Measurements from ENCODE around the gene ATG7. TPM values are rescaled to one million over a fixed set of nuclear protein-coding genes. Genes with fewer than 3 reads are reported as not detected.

Gene ATG7
- total RNA-seq, 2 experiments from 2014 or later, result 26.9 to 35.1 TPM

GRCh38 chr3:11258958-11259357, 13.2 kb upstream of the ATG7 start:
- H3K4me3 Mint-ChIP-seq, result no peak overlapping the region
- ChIA-PET CTCF (interaction anchor here (1.1 kb wide), 2 partner anchors 76 to 917 kb away, joined by 3 read pairs; no protein-coding TSS in a partner anchor), POLR2A (no interaction called here)
- H3K9me3 Mint-ChIP-seq, result peaks cover 5% of the 10 kb centered on the region
- no peaks in the 10 kb centered on the region for H3K4me1 Mint-ChIP-seq
- peaks cover 1% of the 10 kb centered on the region for H3K27me3 Mint-ChIP-seq
- H3K27ac Mint-ChIP-seq, result no peak overlapping the region
- H3K36me3 Mint-ChIP-seq (ENCODE audit: low read depth), result peaks cover 4% of the 10 kb centered on the region
- DNase-seq, result no peak

GRCh38 chr3:11260460-11260859, 11.7 kb upstream of the ATG7 start:
- H3K27ac Mint-ChIP-seq, result no peak overlapping the region
- CTCF ChIA-PET, result interaction anchor here (1.6 kb wide), 1 partner anchor 12 kb away, joined by 5 read pairs; the partner anchor contains the start of gene ATG7
- no peak overlapping the region for H3K4me3 Mint-ChIP-seq

GRCh38 chr3:11269007-11269406, 3.2 kb upstream of the ATG7 start:
- POLR2A ChIA-PET, result no interaction called here
- Mint-ChIP-seq H3K9me3 (no peaks in the 10 kb centered on the region), H3K27me3 (peaks cover 10% of the 10 kb centered on the region), H3K36me3 (ENCODE audit: low read depth) (peaks cover 7% of the 10 kb centered on the region), H3K4me3 (no peak overlapping the region), H3K4me1 (peaks cover 23% of the 10 kb centered on the region), H3K27ac (no peak overlapping the region)
- CTCF ChIA-PET, result no interaction called here
- no peak for DNase-seq

More at GRCh38 chr3:11260460-11260859, 11.7 kb upstream of the ATG7 start:
- Mint-ChIP-seq H3K4me1 (no peaks in the 10 kb centered on the region), H3K36me3 (ENCODE audit: low read depth) (peaks cover 4% of the 10 kb centered on the region), H3K27me3 (peaks cover 5% of the 10 kb centered on the region), H3K9me3 (peaks cover 3% of the 10 kb centered on the region)
- POLR2A ChIA-PET, result interaction anchor here (1.1 kb wide), 1 partner anchor 12 kb away, joined by 3 read pairs; the partner anchor contains the start of gene ATG7
- no peak for DNase-seq

GRCh38 chr3:11272906-11273574, 843 bp downstream of the ATG7 start:
- ChIA-PET CTCF (interaction anchor here (1.2 to 2.1 kb wide), 5 partner anchors 15 to 371 kb away, joined by 3 to 11 read pairs (median 6); partner anchors contain the start of gene VGLL4), POLR2A (interaction anchor here (0.7 to 3.7 kb wide), 19 partner anchors 10 to 574 kb away, joined by 3 to 74 read pairs (median 4); partner anchors contain the start of gene TAMM41)
- Mint-ChIP-seq H3K36me3 (ENCODE audit: low read depth) (peaks cover 40% of the 10 kb centered on the region), H3K9me3 (peaks cover 11% of the 10 kb centered on the region), H3K27ac (peak overlapping the region; percentile 87), H3K27me3 (no peaks in the 10 kb centered on the region), H3K4me3 (peak overlapping the region; percentile 87), H3K4me1 (peaks cover 57% of the 10 kb centered on the region)
- DNase-seq, result no peak

- H3K4me3 Mint-ChIP-seq, result peak overlapping the region; percentile 87
- POLR2A ChIA-PET, result interaction anchor here (2.3 to 3.7 kb wide), 3 partner anchors 9 to 27 kb away, joined by 19 to 74 read pairs (median 24); no protein-coding TSS in a partner anchor
- CTCF ChIA-PET, result no interaction called here
- peaks cover 64% of the 10 kb centered on the region for H3K4me1 Mint-ChIP-seq
- H3K27me3 Mint-ChIP-seq, result no peaks in the 10 kb centered on the region
- no peak for DNase-seq
- no peak overlapping the region for H3K27ac Mint-ChIP-seq
- H3K9me3 Mint-ChIP-seq, result peaks cover 11% of the 10 kb centered on the region
- H3K36me3 Mint-ChIP-seq (ENCODE audit: low read depth), result peaks cover 45% of the 10 kb centered on the region
Observed at GRCh38 chr3:11273891-11274291, 1.7 kb downstream of the ATG7 start.

GRCh38 chr3:11274566-11275142, 2.5 kb downstream of the ATG7 start:
- H3K27me3 Mint-ChIP-seq, result no peaks in the 10 kb centered on the region
- peak overlapping the region; percentile 8 for H3K4me3 Mint-ChIP-seq
- peaks cover 45% of the 10 kb centered on the region for H3K36me3 Mint-ChIP-seq (ENCODE audit: low read depth)
- H3K9me3 Mint-ChIP-seq, result peaks cover 11% of the 10 kb centered on the region
- DNase-seq, result no peak
- no peak overlapping the region for H3K27ac Mint-ChIP-seq
- ChIA-PET CTCF (no interaction called here), POLR2A (interaction anchor here (3.7 kb wide), 1 partner anchor 14 kb away, joined by 74 read pairs; no protein-coding TSS in a partner anchor)
- peaks cover 65% of the 10 kb centered on the region for H3K4me1 Mint-ChIP-seq

- H3K27me3 Mint-ChIP-seq, result no peaks in the 10 kb centered on the region
- POLR2A ChIA-PET, result interaction anchor here (1.9 kb wide), 1 partner anchor 15 kb away, joined by 5 read pairs; no protein-coding TSS in a partner anchor
- H3K36me3 Mint-ChIP-seq (ENCODE audit: low read depth), result peaks cover 47% of the 10 kb centered on the region
- peak overlapping the region; percentile 22 for H3K27ac Mint-ChIP-seq
- H3K9me3 Mint-ChIP-seq, result peaks cover 11% of the 10 kb centered on the region
- CTCF ChIA-PET, result no interaction called here
- peaks cover 61% of the 10 kb centered on the region for H3K4me1 Mint-ChIP-seq
- no peak overlapping the region for H3K4me3 Mint-ChIP-seq
- no peak for DNase-seq
Observed at GRCh38 chr3:11275926-11276325, 3.7 kb downstream of the ATG7 start.

GRCh38 chr3:11276901-11277300, 4.7 kb downstream of the ATG7 start:
- no peak overlapping the region for H3K4me3 Mint-ChIP-seq
- no peaks in the 10 kb centered on the region for H3K27me3 Mint-ChIP-seq
- peaks cover 50% of the 10 kb centered on the region for H3K36me3 Mint-ChIP-seq (ENCODE audit: low read depth)
- H3K9me3 Mint-ChIP-seq, result peaks cover 11% of the 10 kb centered on the region
- H3K4me1 Mint-ChIP-seq, result peaks cover 60% of the 10 kb centered on the region
- POLR2A ChIA-PET, result interaction anchor here (1.9 kb wide), 1 partner anchor 14 kb away, joined by 5 read pairs; no protein-coding TSS in a partner anchor
- no peak overlapping the region for H3K27ac Mint-ChIP-seq
- DNase-seq, result no peak
- CTCF ChIA-PET, result no interaction called here

- POLR2A ChIA-PET, result interaction anchor here (2.0 to 3.3 kb wide), 2 partner anchors 9 to 10 kb away, joined by 7 to 24 read pairs; partner anchors contain the start of gene ATG7
Observed at GRCh38 chr3:11282250-11283138, 10.3 kb downstream of the ATG7 start.

GRCh38 chr3:11283139-11283475, 10.9 kb downstream of the ATG7 start:
- Mint-ChIP-seq H3K4me1 (peaks cover 33% of the 10 kb centered on the region), H3K27ac (no peak overlapping the region), H3K36me3 (ENCODE audit: low read depth) (peaks cover 37% of the 10 kb centered on the region), H3K9me3 (no peaks in the 10 kb centered on the region), H3K27me3 (no peaks in the 10 kb centered on the region), H3K4me3 (no peak overlapping the region)
- no peak for DNase-seq
- CTCF ChIA-PET, result interaction anchor here (1.8 kb wide), 1 partner anchor 9 kb away, joined by 3 read pairs; no protein-coding TSS in a partner anchor
- POLR2A ChIA-PET, result interaction anchor here (2.0 to 3.3 kb wide), 2 partner anchors 8 to 10 kb away, joined by 7 to 24 read pairs; partner anchors contain the start of gene ATG7

More at GRCh38 chr3:11282250-11283138, 10.3 kb downstream of the ATG7 start:
- no peak overlapping the region for H3K4me3 Mint-ChIP-seq
- H3K4me1 Mint-ChIP-seq, result peaks cover 30% of the 10 kb centered on the region
- H3K36me3 Mint-ChIP-seq (ENCODE audit: low read depth), result peaks cover 37% of the 10 kb centered on the region
- CTCF ChIA-PET, result interaction anchor here (1.8 kb wide), 1 partner anchor 9 kb away, joined by 3 read pairs; no protein-coding TSS in a partner anchor
- no peaks in the 10 kb centered on the region for H3K27me3 Mint-ChIP-seq
- no peaks in the 10 kb centered on the region for H3K9me3 Mint-ChIP-seq
- H3K27ac Mint-ChIP-seq, result peak overlapping the region; percentile 12
- no peak for DNase-seq

- ChIA-PET CTCF (no interaction called here), POLR2A (interaction anchor here (3.3 kb wide), 1 partner anchor 11 kb away, joined by 24 read pairs; the partner anchor contains the start of gene ATG7)
- no peak overlapping the region for H3K4me3 Mint-ChIP-seq
- H3K27me3 Mint-ChIP-seq, result no peaks in the 10 kb centered on the region
- no peak for DNase-seq
- peaks cover 32% of the 10 kb centered on the region for H3K36me3 Mint-ChIP-seq (ENCODE audit: low read depth)
- no peak overlapping the region for H3K27ac Mint-ChIP-seq
- H3K9me3 Mint-ChIP-seq, result no peaks in the 10 kb centered on the region
- H3K4me1 Mint-ChIP-seq, result peaks cover 34% of the 10 kb centered on the region
Observed at GRCh38 chr3:11284011-11284410, 11.8 kb downstream of the ATG7 start.

GRCh38 chr3:11285471-11285870, 13.3 kb downstream of the ATG7 start:
- no peak overlapping the region for H3K4me3 Mint-ChIP-seq
- POLR2A ChIA-PET, result interaction anchor here (8.1 kb wide), 1 partner anchor 12 kb away, joined by 74 read pairs; the partner anchor contains the start of gene ATG7
- peaks cover 42% of the 10 kb centered on the region for H3K36me3 Mint-ChIP-seq (ENCODE audit: low read depth)
- peaks cover 48% of the 10 kb centered on the region for H3K4me1 Mint-ChIP-seq
- CTCF ChIA-PET, result no interaction called here
- H3K27me3 Mint-ChIP-seq, result no peaks in the 10 kb centered on the region
- no peak for DNase-seq
- no peak overlapping the region for H3K27ac Mint-ChIP-seq
- no peaks in the 10 kb centered on the region for H3K9me3 Mint-ChIP-seq
